Breast epithelium (tissue), 3 donors: ENCODE data around the gene SPCS1.

Experiments used
- CTCF ChIP-seq, 3 donors: fragments of 450-650 bp; IDR thresholded peaks; one replicate each; pipeline ENCODE4 v1.5.1; 2016 to 2017; ENCODE audit warnings: antibody characterized with exemption in 3 of 3, mild to moderate bottlenecking in 3 of 3, moderate library complexity in 3 of 3
- POLR2A ChIP-seq: fragments of 450-650 bp; IDR thresholded peaks from one replicate; pipeline ENCODE4 v1.6.1; 2016; ENCODE audit warnings: antibody characterized with exemption, mild to moderate bottlenecking, moderate library complexity
- POLR2AphosphoS5 ChIP-seq, 3 donors: sonication (generic); formaldehyde crosslinking; IDR thresholded peaks; one replicate each; pipeline ENCODE4 v1.6.1; 2017; ENCODE audit warnings: antibody characterized with exemption in 3 of 3

- TF ChIP-seq CTCF (IDR thresholded peaks at IDR 0.05) (no peak), POLR2A (no peak), POLR2AphosphoS5 (IDR thresholded peaks at IDR 0.05) (no peak)
Observed at GRCh38 chr3:52693071-52693470, 12.8 kb upstream of the SPCS1 start.
